CD4-positive, alpha-beta memory T cell (primary cell): ENCODE data around the gene ARHGAP44. TPM values are rescaled to one million over a fixed set of nuclear protein-coding genes. Genes with fewer than 3 reads are reported as not detected.
"Not testable (repeated sequence)": the region's sequence is repeated elsewhere in the genome, so short reads cannot be mapped to it uniquely, and the experiment has no call there.

Experiments
- CTCF ChIA-PET: fragments of 350-600 bp; sonication (Branson Sonifier 250); formaldehyde crosslinking; loops from one replicate; lab custom pipeline; 2021; ENCODE audit warnings: inconsistent platforms; ENCODE audit not compliant: partially characterized antibody; lab: Charles Lee
- POLR2A ChIA-PET: fragments of 350-600 bp; sonication (Branson Sonifier 250); formaldehyde crosslinking; loops from one replicate; lab custom pipeline; 2021; ENCODE audit not compliant: partially characterized antibody; lab: Charles Lee
- DNase-seq, 5 donors: peaks; one replicate each; pipeline versions ENCODE4 v3.0.0 to v3.0.0-alpha.2; 2020 to 2022; ENCODE audit warnings: mixed read lengths in 1 of 5
- H3K27ac ChIP-seq: one replicate; pipeline ENCODE4 v1.7.0; 2013; ENCODE audit warnings: low read depth, low read length
- H3K27me3 ChIP-seq: 2 replicates; pipeline ENCODE4 v1.7.0; 2013; ENCODE audit warnings: mild to moderate bottlenecking, low read length, moderate library complexity; ENCODE audit not compliant: insufficient read depth
- H3K36me3 ChIP-seq: 2 replicates; pipeline ENCODE4 v1.7.0; 2013; ENCODE audit warnings: mild to moderate bottlenecking, low read length, moderate library complexity; ENCODE audit not compliant: insufficient read depth
- H3K4me1 ChIP-seq: 2 replicates; pipeline ENCODE4 v1.7.0; 2013; ENCODE audit warnings: mild to moderate bottlenecking, low read length, moderate library complexity; ENCODE audit not compliant: insufficient read depth
- H3K4me3 ChIP-seq, 2 donors: one replicate each; pipeline ENCODE4 v1.7.0; 2013; ENCODE audit warnings: low read length in 2 of 2, mild to moderate bottlenecking in 1 of 2
- H3K9me3 ChIP-seq, 2 donors: one replicate each; pipeline ENCODE4 v1.7.0; 2013; ENCODE audit warnings: low read length in 2 of 2, control low read depth in 1 of 2; ENCODE audit not compliant: control insufficient read depth in 1 of 2
- H3K27ac Mint-ChIP-seq, 7 donors: one replicate each; pipeline ENCODE4 v1.8.0; 2020 to 2021; ENCODE audit warnings: mixed read lengths in 7 of 7, mild to moderate bottlenecking in 6 of 7, inconsistent platforms in 3 of 7, moderate library complexity in 3 of 7
- H3K27me3 Mint-ChIP-seq, 2 donors: one replicate each; pipeline ENCODE4 v1.8.0; 2020 to 2021; ENCODE audit warnings: mixed read lengths in 2 of 2
- H3K36me3 Mint-ChIP-seq, 2 donors: one replicate each; pipeline ENCODE4 v1.8.0; 2020 to 2021; ENCODE audit warnings: mixed read lengths in 2 of 2, inconsistent platforms in 1 of 2, mild to moderate bottlenecking in 1 of 2
- H3K4me1 Mint-ChIP-seq, 4 donors: one replicate each; pipeline ENCODE4 v1.8.0; 2020 to 2021; ENCODE audit warnings: mixed read lengths in 4 of 4, mild to moderate bottlenecking in 1 of 4
- H3K4me3 Mint-ChIP-seq, 8 donors: one replicate each; pipeline ENCODE4 v1.8.0; 2020 to 2021; ENCODE audit warnings: mixed read lengths in 8 of 8, mild to moderate bottlenecking in 7 of 8, moderate library complexity in 6 of 8, inconsistent platforms in 3 of 8
- H3K9me3 Mint-ChIP-seq, 8 donors: one replicate each; pipeline ENCODE4 v1.8.0; 2020 to 2021; ENCODE audit warnings: mixed read lengths in 8 of 8, mild to moderate bottlenecking in 5 of 8, inconsistent platforms in 3 of 8, moderate library complexity in 1 of 8
- intact Hi-C: fragments of 100-400 bp; cut with micrococcal nuclease; formaldehyde crosslinking; loops from one replicate; pipeline ENCODE4 v1.15.1; 2023
- polyA plus RNA-seq, 2 donors: library from polyadenylated mRNA; unstranded; fragments of 300-500 nt; fragmentation: Illumina TruSeq; gene quantifications; one replicate each; pipeline ENCODE4 v1.2.3, GENCODE V29; 2021
- total RNA-seq, 2 experiments: library from RNA; stranded (reverse); gene quantifications; one replicate each; pipeline ENCODE4 v1.2.3, GENCODE V29; 2021

Gene ARHGAP44
- total and polyA plus RNA-seq, 4 experiments from 2014 or later, result 0.07 TPM; not detected in 3

GRCh38 chr17:12867726-12868125 is 78.4 kb downstream of the ARHGAP44 start:
- no peaks in the 10 kb centered on the region for H3K4me1 Mint-ChIP-seq
- CTCF ChIA-PET, result no interaction called here
- no peaks in the 10 kb centered on the region for H3K27me3 ChIP-seq
- H3K4me3 Mint-ChIP-seq, result no peak overlapping the region
- no peaks in the 10 kb centered on the region for H3K4me1 ChIP-seq
- H3K27me3 Mint-ChIP-seq, result peaks cover 0 to 3% of the 10 kb centered on the region in 2 donors
- H3K4me3 ChIP-seq, result no peak overlapping the region
- H3K9me3 Mint-ChIP-seq, result peaks cover 0 to 25% (median 5%) of the 10 kb centered on the region in 8 donors
- no peaks in the 10 kb centered on the region for H3K9me3 ChIP-seq
- H3K36me3 Mint-ChIP-seq, result no peaks in the 10 kb centered on the region
- POLR2A ChIA-PET, result no interaction called here
- H3K27ac ChIP-seq, result no peak overlapping the region
- intact Hi-C loops, result no loop called here
- no peak overlapping the region for H3K27ac Mint-ChIP-seq
- H3K36me3 ChIP-seq, result no peaks in the 10 kb centered on the region
- no peak for DNase-seq

DNA sequence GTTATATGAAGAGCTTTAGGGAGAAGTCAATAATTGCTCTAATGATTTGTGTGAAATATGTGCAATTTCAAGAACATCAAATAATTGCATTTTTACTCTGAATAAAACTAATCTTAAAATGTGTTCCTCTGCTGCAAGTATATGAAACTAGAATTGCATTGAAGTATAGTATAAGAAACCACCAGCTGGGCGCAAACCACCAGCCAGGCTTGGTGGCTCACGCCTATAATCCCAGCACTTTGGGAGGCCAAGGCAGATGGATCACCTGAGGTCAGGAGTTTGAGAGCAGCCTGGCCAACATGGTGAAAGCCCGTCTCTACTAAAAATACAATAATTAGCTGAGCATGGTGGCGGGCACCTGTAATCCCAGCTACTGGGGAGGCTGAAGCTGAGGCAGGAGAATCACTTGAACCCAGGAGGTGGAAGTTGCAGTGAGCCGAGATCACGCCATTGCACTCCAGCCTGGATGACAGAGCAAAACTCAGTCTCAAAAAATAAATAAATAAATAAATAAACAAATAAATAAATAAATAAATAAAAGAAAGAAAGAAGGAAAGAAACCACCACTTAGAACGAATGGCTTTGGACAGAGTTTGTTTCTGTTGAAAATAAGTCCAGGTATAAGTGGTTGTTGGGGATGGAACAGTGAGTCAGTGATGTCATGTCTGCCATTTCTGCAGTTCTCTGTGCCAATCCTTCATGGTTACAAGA is 84.3 kb downstream of the ARHGAP44 start:
- H3K4me1 ChIP-seq, H3K4me3 Mint-ChIP-seq, H3K4me3 ChIP-seq, POLR2A ChIA-PET, H3K27ac ChIP-seq, DNase-seq, H3K9me3 ChIP-seq, H3K36me3 Mint-ChIP-seq, intact Hi-C loops, H3K36me3 ChIP-seq, CTCF ChIA-PET, H3K27ac Mint-ChIP-seq, H3K4me1 Mint-ChIP-seq, H3K27me3 Mint-ChIP-seq, H3K27me3 ChIP-seq: not testable (repeated sequence)
- peaks cover 0 to 31% (median 10%) of the 10 kb centered on the region in 8 donors for H3K9me3 Mint-ChIP-seq

- no peak for DNase-seq
- no peaks in the 10 kb centered on the region for H3K4me1 ChIP-seq
- Mint-ChIP-seq H3K27ac (no peak overlapping the region), H3K27me3 (no peaks in the 10 kb centered on the region), H3K36me3 (no peaks in the 10 kb centered on the region), H3K4me1 (no peaks in the 10 kb centered on the region), H3K4me3 (no peak overlapping the region), H3K9me3 (peaks cover 0 to 7% (median 4%) of the 10 kb centered on the region in 8 donors)
- no peak overlapping the region for H3K27ac ChIP-seq
- no peaks in the 10 kb centered on the region for H3K36me3 ChIP-seq
- no peaks in the 10 kb centered on the region for H3K9me3 ChIP-seq
- POLR2A ChIA-PET, result no interaction called here
- H3K4me3 ChIP-seq, result no peak overlapping the region
- intact Hi-C loops, result no loop called here
- no peaks in the 10 kb centered on the region for H3K27me3 ChIP-seq
- CTCF ChIA-PET, result no interaction called here
These were observed 88.8 kb downstream of the ARHGAP44 start for GRCh38 chr17:12877953-12878669.

- intact Hi-C loops, result not testable (repeated sequence)
These were observed 89.8 kb downstream of the ARHGAP44 start for GRCh38 chr17:12879096-12879495.

DNA sequence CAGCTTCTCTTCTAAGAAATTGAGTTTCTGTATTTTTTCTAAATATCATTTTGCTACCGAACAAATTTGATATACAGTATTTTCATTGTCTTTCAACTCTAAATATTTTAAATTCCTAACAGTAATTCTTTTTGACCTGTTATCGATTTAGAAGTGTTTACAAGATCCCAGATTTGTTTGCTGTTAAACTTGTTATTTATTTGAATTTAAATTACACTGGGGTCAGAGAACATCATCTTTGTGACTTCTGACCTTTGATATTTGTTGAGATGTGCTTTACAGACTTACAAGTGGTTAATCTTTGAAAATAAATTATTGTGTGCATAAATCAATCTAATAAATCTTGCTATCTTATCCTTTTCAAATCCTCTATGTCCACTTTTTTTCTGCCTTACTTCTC is 94.2 kb downstream of the ARHGAP44 start:
- Histone ChIP-seq H3K27ac (no peak overlapping the region), H3K9me3 (no peaks in the 10 kb centered on the region), H3K27me3 (no peaks in the 10 kb centered on the region), H3K36me3 (no peaks in the 10 kb centered on the region), H3K4me3 (no peak overlapping the region), H3K4me1 (no peaks in the 10 kb centered on the region)
- POLR2A ChIA-PET, result no interaction called here
- CTCF ChIA-PET, result no interaction called here
- no peak overlapping the region for H3K4me3 Mint-ChIP-seq
- H3K36me3 Mint-ChIP-seq, result no peaks in the 10 kb centered on the region
- peaks cover 0 to 4% (median 1%) of the 10 kb centered on the region in 8 donors for H3K9me3 Mint-ChIP-seq
- DNase-seq, result no peak
- intact Hi-C loops, result no loop called here
- no peak overlapping the region for H3K27ac Mint-ChIP-seq
- H3K4me1 Mint-ChIP-seq, result no peaks in the 10 kb centered on the region
- no peaks in the 10 kb centered on the region for H3K27me3 Mint-ChIP-seq

More at GRCh38 chr17:12879096-12879495, 89.8 kb downstream of the ARHGAP44 start:
- H3K27ac Mint-ChIP-seq, H3K36me3 Mint-ChIP-seq, H3K27ac ChIP-seq, CTCF ChIA-PET, H3K36me3 ChIP-seq, H3K27me3 Mint-ChIP-seq, H3K27me3 ChIP-seq, H3K4me3 Mint-ChIP-seq, POLR2A ChIA-PET, H3K9me3 Mint-ChIP-seq, DNase-seq, H3K9me3 ChIP-seq, H3K4me3 ChIP-seq, H3K4me1 Mint-ChIP-seq, H3K4me1 ChIP-seq: not testable (repeated sequence)

DNA sequence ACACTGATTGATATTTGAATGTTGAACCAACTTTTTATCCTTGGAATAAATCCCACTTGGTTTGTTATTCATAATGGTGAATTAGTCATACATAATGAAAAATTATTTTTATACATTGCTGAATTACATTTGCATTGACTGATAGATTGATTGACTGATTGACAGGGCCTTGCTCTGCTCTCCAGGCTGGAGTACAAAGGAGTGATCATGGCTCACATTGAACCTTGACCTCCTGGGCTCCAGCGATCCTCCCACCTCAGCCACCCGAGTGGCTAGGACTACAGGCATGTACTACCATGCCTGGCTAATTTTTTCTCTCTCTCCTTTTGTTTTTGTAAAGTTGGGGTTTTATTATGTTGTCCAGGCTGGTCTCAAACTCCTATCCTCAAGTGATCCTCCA is 97.8 kb downstream of the ARHGAP44 start:
- no peak for DNase-seq
- CTCF ChIA-PET, result no interaction called here
- Mint-ChIP-seq H3K4me3 (no peak overlapping the region), H3K4me1 (no peaks in the 10 kb centered on the region), H3K27me3 (peaks cover 2 to 6% of the 10 kb centered on the region in 2 donors), H3K9me3 (peaks cover 2 to 12% (median 5%) of the 10 kb centered on the region in 8 donors), H3K36me3 (no peaks in the 10 kb centered on the region), H3K27ac (no peak overlapping the region)
- H3K4me1 ChIP-seq, result no peaks in the 10 kb centered on the region
- no peaks in the 10 kb centered on the region for H3K36me3 ChIP-seq
- no peak overlapping the region for H3K27ac ChIP-seq
- POLR2A ChIA-PET, result no interaction called here
- H3K27me3 ChIP-seq, result no peaks in the 10 kb centered on the region
- no peak overlapping the region for H3K4me3 ChIP-seq
- intact Hi-C loops, result no loop called here
- H3K9me3 ChIP-seq, result no peaks in the 10 kb centered on the region

- H3K4me1 Mint-ChIP-seq, result no peaks in the 10 kb centered on the region
- H3K36me3 Mint-ChIP-seq, result no peaks in the 10 kb centered on the region
- Histone ChIP-seq H3K36me3 (no peaks in the 10 kb centered on the region), H3K4me3 (no peak overlapping the region), H3K27me3 (no peaks in the 10 kb centered on the region), H3K4me1 (no peaks in the 10 kb centered on the region), H3K9me3 (no peaks in the 10 kb centered on the region), H3K27ac (no peak overlapping the region)
- no peak for DNase-seq
- POLR2A ChIA-PET, result no interaction called here
- H3K9me3 Mint-ChIP-seq, result peaks cover 2 to 27% (median 8%) of the 10 kb centered on the region in 8 donors
- intact Hi-C loops, result no loop called here
- H3K4me3 Mint-ChIP-seq, result no peak overlapping the region
- H3K27ac Mint-ChIP-seq, result no peak overlapping the region
- CTCF ChIA-PET, result no interaction called here
- H3K27me3 Mint-ChIP-seq, result peaks cover 3 to 7% of the 10 kb centered on the region in 2 donors
These were observed 107.0 kb downstream of the ARHGAP44 start for GRCh38 chr17:12896180-12896785.
